ENCODE measurements around the gene GATD1.

DNA sequence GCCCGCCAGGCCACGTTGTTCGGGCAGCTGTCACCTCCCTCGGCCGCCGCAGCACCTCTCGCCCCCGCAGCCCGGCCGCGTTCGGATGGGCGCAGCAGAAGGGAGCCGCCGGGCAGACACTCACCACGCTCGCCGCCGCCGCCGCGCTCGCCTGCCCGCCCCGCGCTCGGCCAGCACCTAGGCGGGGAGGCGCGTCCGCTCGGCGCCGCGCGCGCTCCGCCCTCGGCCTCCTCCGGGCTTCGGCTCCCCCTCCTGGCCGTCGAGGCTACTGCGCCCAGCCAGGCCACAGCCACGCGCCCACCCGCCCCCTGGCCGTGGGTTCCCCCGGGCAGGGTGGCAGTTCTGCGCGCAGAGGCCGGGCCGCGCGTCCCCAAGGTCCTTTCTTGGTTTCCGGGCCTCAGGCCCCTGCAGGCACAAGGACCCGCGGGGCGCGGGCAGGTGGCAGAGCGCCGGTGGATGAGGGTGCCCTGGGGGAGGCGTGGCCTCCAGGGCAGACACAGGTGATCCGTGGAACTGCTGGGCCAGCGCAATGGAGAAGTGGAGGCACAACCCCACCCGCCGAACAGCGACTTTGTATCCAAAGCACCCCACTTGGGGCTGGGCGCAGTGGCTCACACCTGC is 20.9 kb upstream of the GATD1 start, which contains the start of gene SLC25A22:
- TF ChIP-seq, protein P1, sequence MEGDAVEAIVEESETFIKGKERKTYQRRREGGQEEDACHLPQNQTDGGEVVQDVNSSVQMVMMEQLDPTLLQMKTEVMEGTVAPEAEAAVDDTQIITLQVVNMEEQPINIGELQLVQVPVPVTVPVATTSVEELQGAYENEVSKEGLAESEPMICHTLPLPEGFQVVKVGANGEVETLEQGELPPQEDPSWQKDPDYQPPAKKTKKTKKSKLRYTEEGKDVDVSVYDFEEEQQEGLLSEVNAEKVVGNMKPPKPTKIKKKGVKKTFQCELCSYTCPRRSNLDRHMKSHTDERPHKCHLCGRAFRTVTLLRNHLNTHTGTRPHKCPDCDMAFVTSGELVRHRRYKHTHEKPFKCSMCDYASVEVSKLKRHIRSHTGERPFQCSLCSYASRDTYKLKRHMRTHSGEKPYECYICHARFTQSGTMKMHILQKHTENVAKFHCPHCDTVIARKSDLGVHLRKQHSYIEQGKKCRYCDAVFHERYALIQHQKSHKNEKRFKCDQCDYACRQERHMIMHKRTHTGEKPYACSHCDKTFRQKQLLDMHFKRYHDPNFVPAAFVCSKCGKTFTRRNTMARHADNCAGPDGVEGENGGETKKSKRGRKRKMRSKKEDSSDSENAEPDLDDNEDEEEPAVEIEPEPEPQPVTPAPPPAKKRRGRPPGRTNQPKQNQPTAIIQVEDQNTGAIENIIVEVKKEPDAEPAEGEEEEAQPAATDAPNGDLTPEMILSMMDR (IDR thresholded peaks at IDR 0.05) = peak; percentile 85
- no peak for TF ChIP-seq EZH2 (IDR thresholded peaks at IDR 0.05; ENCODE audit: borderline replicate concordance, insufficient read depth, low read depth, low read length, poor library complexity, severe bottlenecking)
